ENCODE measurements around the gene SCYL2.

Gene SCYL2

DNA sequence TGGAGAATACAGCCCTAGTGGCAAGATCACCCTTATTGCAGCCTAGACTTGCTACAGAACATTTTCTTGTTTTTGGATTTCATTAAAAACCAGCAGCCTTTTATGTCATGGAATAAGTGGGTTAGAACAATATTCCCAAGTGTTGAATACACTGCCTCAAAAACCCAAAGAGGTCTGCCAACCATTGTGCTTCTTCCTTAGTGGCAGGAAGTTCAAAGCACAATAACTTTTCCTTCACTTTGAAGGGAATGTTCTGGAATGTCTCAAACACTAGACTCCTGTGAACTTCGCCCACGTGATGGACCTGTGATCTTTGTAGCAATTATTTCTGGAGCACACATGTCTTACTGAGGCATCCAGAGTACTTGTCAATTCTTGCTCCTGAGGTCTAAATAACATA is 98.4 kb downstream of the SCYL2 start:
- Histone ChIP-seq H3K36me3 (ENCODE audit: control insufficient read depth in 2 of 2, insufficient read depth in 1 of 2, low read length in 2 of 2) (no peaks in the 10 kb centered on the region), H3K9me3 (ENCODE audit: control insufficient read depth, insufficient read depth, low read depth, low read length) (peaks cover 3% of the 10 kb centered on the region; the same call in 1 of the 2 replicates), H3K4me1 (ENCODE audit: control insufficient read depth, insufficient read depth, low read length) (no peaks in the 10 kb centered on the region), H3K4me3 (ENCODE audit: low read depth, low read length) (no peak overlapping the region), H3K27ac (ENCODE audit: extremely low read depth, low read depth, low read length) (no peak overlapping the region)
- CTCF ChIA-PET: interaction anchor here (0.7 kb wide), 1 partner anchor 188 kb away, joined by 5 read pairs; no protein-coding TSS in a partner anchor
- POLR2A ChIA-PET: no interaction called here
- TF ChIP-seq BCL6B (tag by site-specific recombination; IDR thresholded peaks at IDR 0.05) (no peak), ZNF701 (tag by site-specific recombination; IDR thresholded peaks at IDR 0.05) (no peak), ZNF48 (tag by site-specific recombination; IDR thresholded peaks at IDR 0.05) (no peak), ZNF654 (tag by site-specific recombination; IDR thresholded peaks at IDR 0.05; ENCODE audit: low read depth) (no peak), OSR2 (tag by site-specific recombination; IDR thresholded peaks at IDR 0.05) (no peak), ZNF621 (tag by site-specific recombination; IDR thresholded peaks at IDR 0.05) (no peak), ZNF37A (tag by site-specific recombination; IDR thresholded peaks at IDR 0.05) (no peak), ZNF548 (tag by site-specific recombination; IDR thresholded peaks at IDR 0.05) (no peak), PRDM2 (tag by site-specific recombination; IDR thresholded peaks at IDR 0.05; ENCODE audit: borderline replicate concordance) (no peak), ZNF521 (tag by site-specific recombination; IDR thresholded peaks at IDR 0.05) (no peak), ZNF561 (tag by site-specific recombination; IDR thresholded peaks at IDR 0.05; ENCODE audit: borderline replicate concordance) (no peak), ZBTB48 (tag by site-specific recombination; IDR thresholded peaks at IDR 0.05) (no peak)
- TF ChIP-seq, protein P1, sequence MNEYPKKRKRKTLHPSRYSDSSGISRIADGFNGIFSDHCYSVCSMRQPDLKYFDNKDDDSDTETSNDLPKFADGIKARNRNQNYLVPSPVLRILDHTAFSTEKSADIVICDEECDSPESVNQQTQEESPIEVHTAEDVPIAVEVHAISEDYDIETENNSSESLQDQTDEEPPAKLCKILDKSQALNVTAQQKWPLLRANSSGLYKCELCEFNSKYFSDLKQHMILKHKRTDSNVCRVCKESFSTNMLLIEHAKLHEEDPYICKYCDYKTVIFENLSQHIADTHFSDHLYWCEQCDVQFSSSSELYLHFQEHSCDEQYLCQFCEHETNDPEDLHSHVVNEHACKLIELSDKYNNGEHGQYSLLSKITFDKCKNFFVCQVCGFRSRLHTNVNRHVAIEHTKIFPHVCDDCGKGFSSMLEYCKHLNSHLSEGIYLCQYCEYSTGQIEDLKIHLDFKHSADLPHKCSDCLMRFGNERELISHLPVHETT (tag by site-specific recombination; IDR thresholded peaks at IDR 0.05): no peak

- Histone ChIP-seq H3K36me3 (ENCODE audit: control insufficient read depth in 2 of 2, insufficient read depth in 1 of 2, low read length in 2 of 2) (no peaks in the 10 kb centered on the region), H3K4me3 (ENCODE audit: low read depth, low read length) (no peak overlapping the region), H3K9me3 (ENCODE audit: control insufficient read depth, insufficient read depth, low read depth, low read length) (peaks cover 3% of the 10 kb centered on the region; the same call in 1 of the 2 replicates), H3K27ac (ENCODE audit: extremely low read depth, low read depth, low read length) (no peak overlapping the region), H3K4me1 (ENCODE audit: control insufficient read depth, insufficient read depth, low read length) (no peaks in the 10 kb centered on the region)
- ChIA-PET CTCF (no interaction called here), POLR2A (no interaction called here)
- TF ChIP-seq ZNF311 (tag by site-specific recombination; IDR thresholded peaks at IDR 0.05; ENCODE audit: borderline replicate concordance) (no peak), HOXD13 (CRISPR knock-in tag; IDR thresholded peaks at IDR 0.05; ENCODE audit: borderline replicate concordance) (no peak), ZNF624 (tag by site-specific recombination; IDR thresholded peaks at IDR 0.05) (no peak), ZNF600 (tag by site-specific recombination; IDR thresholded peaks at IDR 0.05) (no peak), ZNF76 (tag by site-specific recombination; IDR thresholded peaks at IDR 0.05; ENCODE audit: borderline replicate concordance, low read depth) (no peak), ZNF549 (tag by site-specific recombination; IDR thresholded peaks at IDR 0.05) (no peak)
- TF ChIP-seq, protein P2, sequence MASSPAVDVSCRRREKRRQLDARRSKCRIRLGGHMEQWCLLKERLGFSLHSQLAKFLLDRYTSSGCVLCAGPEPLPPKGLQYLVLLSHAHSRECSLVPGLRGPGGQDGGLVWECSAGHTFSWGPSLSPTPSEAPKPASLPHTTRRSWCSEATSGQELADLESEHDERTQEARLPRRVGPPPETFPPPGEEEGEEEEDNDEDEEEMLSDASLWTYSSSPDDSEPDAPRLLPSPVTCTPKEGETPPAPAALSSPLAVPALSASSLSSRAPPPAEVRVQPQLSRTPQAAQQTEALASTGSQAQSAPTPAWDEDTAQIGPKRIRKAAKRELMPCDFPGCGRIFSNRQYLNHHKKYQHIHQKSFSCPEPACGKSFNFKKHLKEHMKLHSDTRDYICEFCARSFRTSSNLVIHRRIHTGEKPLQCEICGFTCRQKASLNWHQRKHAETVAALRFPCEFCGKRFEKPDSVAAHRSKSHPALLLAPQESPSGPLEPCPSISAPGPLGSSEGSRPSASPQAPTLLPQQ (tag by site-specific recombination; IDR thresholded peaks at IDR 0.05): no peak
- TF ChIP-seq, protein P1 (tag by site-specific recombination; IDR thresholded peaks at IDR 0.05): no peak
- TF ChIP-seq, protein P3, sequence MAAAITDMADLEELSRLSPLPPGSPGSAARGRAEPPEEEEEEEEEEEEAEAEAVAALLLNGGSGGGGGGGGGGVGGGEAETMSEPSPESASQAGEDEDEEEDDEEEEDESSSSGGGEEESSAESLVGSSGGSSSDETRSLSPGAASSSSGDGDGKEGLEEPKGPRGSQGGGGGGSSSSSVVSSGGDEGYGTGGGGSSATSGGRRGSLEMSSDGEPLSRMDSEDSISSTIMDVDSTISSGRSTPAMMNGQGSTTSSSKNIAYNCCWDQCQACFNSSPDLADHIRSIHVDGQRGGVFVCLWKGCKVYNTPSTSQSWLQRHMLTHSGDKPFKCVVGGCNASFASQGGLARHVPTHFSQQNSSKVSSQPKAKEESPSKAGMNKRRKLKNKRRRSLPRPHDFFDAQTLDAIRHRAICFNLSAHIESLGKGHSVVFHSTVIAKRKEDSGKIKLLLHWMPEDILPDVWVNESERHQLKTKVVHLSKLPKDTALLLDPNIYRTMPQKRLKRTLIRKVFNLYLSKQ (tag by site-specific recombination; IDR thresholded peaks at IDR 0.05; ENCODE audit: borderline replicate concordance): no peak
Observed at GRCh38 chr12:100368066-100368465, 101.1 kb downstream of the SCYL2 start.

Measured in HEK293 (cell line).